ENCODE results near the gene TEX2. TPM values are rescaled to one million over a fixed set of nuclear protein-coding genes. Genes with fewer than 3 reads are reported as not detected.

Gene TEX2
- total RNA-seq, 3 donors from 2014 or later = 27.5 to 38.5 (median 30.2) TPM

GRCh38 chr17:64120159-64120810 is 142.8 kb downstream of the TEX2 start:
- H3K36me3 ChIP-seq (ENCODE audit: low read depth) = no peaks in the 10 kb centered on the region
- intact Hi-C loops (cut with DNase I, micrococcal nuclease) = no loop called here
- TF ChIP-seq, protein P1, sequence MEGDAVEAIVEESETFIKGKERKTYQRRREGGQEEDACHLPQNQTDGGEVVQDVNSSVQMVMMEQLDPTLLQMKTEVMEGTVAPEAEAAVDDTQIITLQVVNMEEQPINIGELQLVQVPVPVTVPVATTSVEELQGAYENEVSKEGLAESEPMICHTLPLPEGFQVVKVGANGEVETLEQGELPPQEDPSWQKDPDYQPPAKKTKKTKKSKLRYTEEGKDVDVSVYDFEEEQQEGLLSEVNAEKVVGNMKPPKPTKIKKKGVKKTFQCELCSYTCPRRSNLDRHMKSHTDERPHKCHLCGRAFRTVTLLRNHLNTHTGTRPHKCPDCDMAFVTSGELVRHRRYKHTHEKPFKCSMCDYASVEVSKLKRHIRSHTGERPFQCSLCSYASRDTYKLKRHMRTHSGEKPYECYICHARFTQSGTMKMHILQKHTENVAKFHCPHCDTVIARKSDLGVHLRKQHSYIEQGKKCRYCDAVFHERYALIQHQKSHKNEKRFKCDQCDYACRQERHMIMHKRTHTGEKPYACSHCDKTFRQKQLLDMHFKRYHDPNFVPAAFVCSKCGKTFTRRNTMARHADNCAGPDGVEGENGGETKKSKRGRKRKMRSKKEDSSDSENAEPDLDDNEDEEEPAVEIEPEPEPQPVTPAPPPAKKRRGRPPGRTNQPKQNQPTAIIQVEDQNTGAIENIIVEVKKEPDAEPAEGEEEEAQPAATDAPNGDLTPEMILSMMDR (IDR thresholded peaks at IDR 0.05) = no peak
- DNase-seq (no peak), ATAC-seq (no peak)
- peaks cover 12% of the 10 kb centered on the region for H3K4me1 ChIP-seq (ENCODE audit: low read depth)
- no peaks in the 10 kb centered on the region for H3K9me3 ChIP-seq
- H3K4me3 ChIP-seq = no peak overlapping the region

DNA sequence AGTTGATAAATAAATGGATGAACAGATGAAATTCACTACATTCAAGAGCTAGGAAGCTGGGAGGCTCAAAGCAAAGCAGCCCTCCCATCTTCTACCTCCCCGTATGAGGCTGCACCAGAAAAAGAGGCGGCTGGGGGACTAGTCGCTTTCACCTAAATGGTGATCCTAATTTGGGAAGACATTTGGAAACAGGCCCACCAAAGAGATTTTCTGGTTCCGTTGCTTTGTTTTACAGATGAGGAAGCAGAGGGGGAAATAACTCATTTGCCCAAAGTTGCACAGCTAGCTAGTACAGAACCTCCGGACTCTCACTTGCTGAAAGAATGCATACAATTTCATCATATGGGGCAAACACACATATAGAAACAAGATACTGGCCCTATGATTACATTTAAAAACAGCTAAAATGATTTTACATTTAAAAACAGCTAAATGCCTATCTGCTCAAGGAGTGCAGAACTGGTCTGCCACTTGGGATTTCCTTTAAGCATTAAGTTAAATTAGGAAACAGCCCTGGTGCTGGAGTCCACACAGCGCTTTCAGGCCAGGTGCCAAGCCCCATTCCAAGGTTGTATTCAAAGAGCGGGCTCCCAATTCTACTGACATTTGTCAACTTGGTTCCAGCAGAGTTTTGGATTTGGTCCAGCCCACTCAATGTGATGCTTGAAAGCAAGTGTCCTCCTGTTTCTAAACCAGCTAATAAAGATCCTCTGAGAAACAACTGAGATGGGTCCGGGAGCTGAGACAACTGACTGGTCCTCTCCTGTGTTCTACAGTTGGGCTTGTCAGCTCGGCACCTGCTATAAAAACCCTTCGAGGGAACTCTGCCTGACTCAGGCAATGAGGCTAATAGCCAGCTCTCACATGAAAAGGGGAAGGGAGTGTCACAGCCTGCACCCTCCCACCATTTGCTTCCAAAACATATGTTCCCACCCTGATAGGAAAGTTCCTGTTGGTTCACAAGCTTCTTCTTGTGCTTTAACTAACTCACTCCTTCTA is 144.8 kb downstream of the TEX2 start:
- Histone ChIP-seq H3K9me3 (no peaks in the 10 kb centered on the region), H3K36me3 (ENCODE audit: low read depth) (no peaks in the 10 kb centered on the region), H3K4me1 (ENCODE audit: low read depth) (peaks cover 12% of the 10 kb centered on the region), H3K4me3 (no peak overlapping the region)
- TF ChIP-seq, protein P1 (IDR thresholded peaks at IDR 0.05) = no peak
- peak in 1 of 3 donors; percentile 34 for DNase-seq
- peak; percentile 82 for ATAC-seq
- intact Hi-C loops (cut with DNase I, micrococcal nuclease) = no loop called here

DNA sequence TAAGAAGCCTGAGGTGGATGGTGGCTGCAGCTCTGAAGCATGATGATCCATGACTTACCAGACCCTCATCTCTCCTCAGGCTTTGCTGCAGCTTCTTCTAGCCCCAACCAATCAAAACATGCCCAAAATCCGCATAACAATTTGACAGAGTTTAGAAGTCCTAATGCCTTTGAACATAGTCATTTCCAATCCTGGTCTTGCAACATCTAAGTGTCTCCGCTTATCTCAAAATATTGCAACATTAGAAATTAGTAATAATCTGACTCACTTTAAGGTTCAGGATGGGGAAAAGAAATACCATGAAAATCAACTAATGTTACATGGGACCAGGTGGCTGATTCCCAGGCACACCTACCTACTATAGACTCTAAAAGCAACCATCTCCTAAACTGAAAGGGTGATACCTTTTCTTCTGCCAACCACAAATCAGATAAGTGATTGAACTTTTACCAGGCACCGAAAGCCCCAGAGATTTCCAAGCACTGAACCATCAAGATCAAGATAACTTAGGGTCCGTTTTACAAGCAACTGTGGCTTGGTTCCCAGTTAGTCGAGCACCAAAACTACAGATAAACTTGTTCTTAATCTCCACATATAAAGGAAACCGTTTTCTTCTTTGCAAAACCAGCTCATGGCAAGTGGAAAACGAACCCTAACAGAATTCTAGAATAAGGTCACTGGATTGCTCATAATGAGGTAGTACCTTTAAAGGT is 147.1 kb downstream of the TEX2 start:
- Histone ChIP-seq H3K4me3 (no peak overlapping the region), H3K9me3 (no peaks in the 10 kb centered on the region), H3K4me1 (ENCODE audit: low read depth) (peaks cover 12% of the 10 kb centered on the region), H3K36me3 (ENCODE audit: low read depth) (no peaks in the 10 kb centered on the region)
- intact Hi-C loops (cut with DNase I, micrococcal nuclease) = no loop called here
- no peak for ATAC-seq
- TF ChIP-seq, protein P1 (IDR thresholded peaks at IDR 0.05) = no peak
- no peak for DNase-seq

DNA sequence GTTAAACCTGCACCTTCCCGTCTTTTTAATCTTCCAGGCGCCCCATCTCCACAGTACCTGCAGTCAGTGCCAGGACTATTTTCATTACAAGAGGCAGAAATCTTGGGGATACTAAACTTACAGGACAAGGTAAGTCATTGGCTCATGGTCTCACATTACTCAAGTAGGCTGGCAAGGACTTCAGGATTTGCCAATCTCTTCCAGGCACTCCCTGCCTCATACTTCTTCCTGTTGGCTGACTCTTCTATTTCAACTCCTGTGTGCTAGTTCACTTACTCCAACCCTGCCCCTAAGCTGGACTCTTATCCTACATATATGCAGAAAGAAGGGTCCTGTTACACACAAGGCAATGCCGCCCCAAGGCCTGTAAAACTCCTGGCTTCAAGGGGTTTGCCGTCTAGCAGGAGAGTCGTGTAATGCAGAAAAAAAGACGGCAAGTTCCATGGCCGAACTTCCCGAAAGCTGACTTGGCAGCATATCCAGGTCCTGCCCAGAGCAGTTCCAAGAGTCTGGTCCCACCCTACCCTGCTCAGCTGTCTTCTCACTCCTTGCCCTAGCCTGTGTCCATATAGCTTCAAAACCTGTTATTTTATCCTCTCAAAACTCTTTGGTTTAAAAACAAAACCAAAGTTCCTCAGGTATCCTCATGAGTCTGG is 147.9 kb downstream of the TEX2 start:
- ATAC-seq (peak; percentile 53), DNase-seq (no peak)
- Histone ChIP-seq H3K4me1 (ENCODE audit: low read depth) (peaks cover 12% of the 10 kb centered on the region), H3K36me3 (ENCODE audit: low read depth) (no peaks in the 10 kb centered on the region), H3K9me3 (no peaks in the 10 kb centered on the region), H3K4me3 (no peak overlapping the region)
- intact Hi-C loops (cut with DNase I, micrococcal nuclease) = no loop called here
- TF ChIP-seq, protein P1 (IDR thresholded peaks at IDR 0.05) = no peak

DNA sequence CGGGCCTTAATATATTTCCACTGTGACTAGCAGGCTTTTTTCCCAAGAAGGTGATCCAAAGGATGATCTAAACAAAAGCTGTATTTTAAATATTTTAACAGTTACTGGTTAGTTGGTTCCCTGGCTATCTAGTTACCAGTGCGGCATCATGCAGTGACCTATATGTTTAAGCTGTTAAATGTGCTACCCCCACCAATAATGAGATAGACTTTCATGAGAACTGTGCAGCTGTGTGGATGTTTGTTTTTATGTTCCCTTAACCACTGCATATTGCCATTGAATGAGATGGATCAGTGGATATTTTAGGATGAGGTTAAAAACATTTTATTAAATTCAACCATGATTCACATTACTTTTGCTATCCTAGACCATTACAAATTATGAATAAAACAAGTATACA is 150.1 kb downstream of the TEX2 start:
- intact Hi-C loops (cut with DNase I, micrococcal nuclease) = no loop called here
- Histone ChIP-seq H3K4me1 (ENCODE audit: low read depth) (peaks cover 5% of the 10 kb centered on the region), H3K4me3 (no peak overlapping the region), H3K36me3 (ENCODE audit: low read depth) (no peaks in the 10 kb centered on the region), H3K9me3 (no peaks in the 10 kb centered on the region)
- DNase-seq = no peak
- TF ChIP-seq, protein P1 (IDR thresholded peaks at IDR 0.05) = no peak
- no peak for ATAC-seq
